H9 (cell line): ENCODE measurements around the gene TCF7L1. TPM values are rescaled to one million over a fixed set of nuclear protein-coding genes. Genes with fewer than 3 reads are reported as not detected.
A peak's percentile ranks its signal among the peaks of the same experiment; 100 is the strongest.

Source experiments
- DNase-seq: peaks from one replicate; pipeline ENCODE4 v3.0.0-alpha.2; 2017
- H2AFZ ChIP-seq: one replicate; pipeline ENCODE4 v1.6.1; 2013; ENCODE audit warnings: mild to moderate bottlenecking, low read length, control low read depth, moderate library complexity
- H2AK5ac ChIP-seq: 2 replicates; pipeline ENCODE4 v1.6.1; 2013; ENCODE audit warnings: low read length, control low read depth, mixed read lengths; ENCODE audit not compliant: insufficient read length
- H2BK120ac ChIP-seq: one replicate; pipeline ENCODE4 v1.6.1; 2013; ENCODE audit warnings: low read depth, mild to moderate bottlenecking, low read length, control low read depth, inconsistent platforms; ENCODE audit not compliant: poor library complexity, severe bottlenecking
- H2BK12ac ChIP-seq: 2 replicates; pipeline ENCODE4 v1.6.1; 2013; ENCODE audit warnings: low read length, control low read depth, mixed read lengths, low read depth; ENCODE audit not compliant: insufficient read length
- H2BK15ac ChIP-seq: 2 replicates; pipeline ENCODE4 v1.6.1; 2013; ENCODE audit warnings: low read depth, low read length, control low read depth
- H2BK20ac ChIP-seq: one replicate; pipeline ENCODE4 v1.6.1; 2013; ENCODE audit warnings: low read depth, mild to moderate bottlenecking, low read length, control low read depth, inconsistent platforms; ENCODE audit not compliant: poor library complexity, severe bottlenecking
- H2BK5ac ChIP-seq: 2 replicates; pipeline ENCODE4 v1.6.1; 2013; ENCODE audit warnings: low read length, control low read depth, mixed read lengths; ENCODE audit not compliant: insufficient read length
- H3K14ac ChIP-seq: 2 replicates; pipeline ENCODE4 v1.6.1; 2013; ENCODE audit warnings: low read length, control low read depth; ENCODE audit not compliant: insufficient read depth
- H3K18ac ChIP-seq: 2 replicates; pipeline ENCODE4 v1.6.1; 2013; ENCODE audit warnings: low read depth, mild to moderate bottlenecking, mixed read lengths, low read length, control low read depth; ENCODE audit not compliant: insufficient read length
- H3K23ac ChIP-seq: 2 replicates; pipeline ENCODE4 v1.6.1; 2013; ENCODE audit warnings: low read length, control low read depth, mixed read lengths, low read depth; ENCODE audit not compliant: insufficient read length
- H3K23me2 ChIP-seq: 2 replicates; pipeline ENCODE4 v1.6.1; 2013; ENCODE audit warnings: low read depth, mild to moderate bottlenecking, mixed read lengths, low read length, control low read depth; ENCODE audit not compliant: insufficient read length, poor library complexity, severe bottlenecking
- H3K27ac ChIP-seq: 2 replicates; pipeline ENCODE4 v1.5.1; 2013; ENCODE audit warnings: low read length, control low read depth, mixed read lengths, low read depth; ENCODE audit not compliant: insufficient read length
- H3K27me3 ChIP-seq: 2 replicates; pipeline ENCODE4 v1.6.1; 2013; ENCODE audit warnings: low read length, control low read depth, inconsistent platforms; ENCODE audit not compliant: insufficient read depth
- H3K4ac ChIP-seq: 2 replicates; pipeline ENCODE4 v1.6.1; 2013; ENCODE audit warnings: low read depth, mild to moderate bottlenecking, control low read depth, inconsistent platforms, low read length, moderate library complexity
- H3K4me1 ChIP-seq: 2 replicates; pipeline ENCODE4 v1.6.1; 2013; ENCODE audit warnings: low read length, control low read depth, inconsistent platforms; ENCODE audit not compliant: insufficient read depth
- H3K4me2 ChIP-seq: 2 replicates; pipeline ENCODE4 v1.6.1; 2013; ENCODE audit warnings: low read length, control low read depth, mixed read lengths; ENCODE audit not compliant: insufficient read length, insufficient read depth
- H3K56ac ChIP-seq: 2 replicates; pipeline ENCODE4 v1.6.1; 2013; ENCODE audit warnings: low read depth, mild to moderate bottlenecking, mixed read lengths, low read length, control low read depth; ENCODE audit not compliant: insufficient read length
- H3K79me1 ChIP-seq: 2 replicates; pipeline ENCODE4 v1.6.1; 2013; ENCODE audit warnings: low read depth, mild to moderate bottlenecking, moderate library complexity, low read length, control low read depth, inconsistent platforms; ENCODE audit not compliant: insufficient read depth, poor library complexity, severe bottlenecking
- H3K79me2 ChIP-seq: 2 replicates; pipeline ENCODE4 v1.6.1; 2013; ENCODE audit warnings: low read length, control low read depth, inconsistent platforms; ENCODE audit not compliant: insufficient read depth
- H3K9ac ChIP-seq: 2 replicates; pipeline ENCODE4 v1.6.1; 2013; ENCODE audit warnings: low read length, control low read depth, mixed read lengths; ENCODE audit not compliant: insufficient read length; ENCODE audit errors: extremely low read depth
- H3K9me3 ChIP-seq: one replicate; pipeline ENCODE4 v1.6.1; 2013; ENCODE audit warnings: low read depth, low read length, inconsistent platforms; ENCODE audit not compliant: control insufficient read depth
- H3T11ph ChIP-seq: one replicate; pipeline ENCODE4 v1.6.1; 2013; ENCODE audit warnings: mild to moderate bottlenecking, low read length, control low read depth, inconsistent platforms
- H4K20me1 ChIP-seq: one replicate; pipeline ENCODE4 v1.6.1; 2013; ENCODE audit not compliant: control insufficient read depth, insufficient read length, insufficient read depth
- H4K5ac ChIP-seq: 2 replicates; pipeline ENCODE4 v1.6.1; 2013; ENCODE audit warnings: low read depth, mild to moderate bottlenecking, mixed read lengths, low read length, control low read depth; ENCODE audit not compliant: insufficient read length
- H4K8ac ChIP-seq: replicated peaks from 2 replicates; pipeline ENCODE4 v1.6.1; 2013; ENCODE audit warnings: low read length, control low read depth, mixed read lengths, low read depth; ENCODE audit not compliant: insufficient read length
- H4K91ac ChIP-seq: 2 replicates; pipeline ENCODE4 v1.6.1; 2013; ENCODE audit warnings: low read depth, mild to moderate bottlenecking, moderate library complexity, mixed read lengths, low read length, control low read depth; ENCODE audit not compliant: insufficient read length
- H3K27ac Mint-ChIP-seq, 3 experiments: 2 replicates in 2 of 3; 3 replicates in 1 of 3; pipeline ENCODE4 v1.8.0; 2020 to 2021; ENCODE audit warnings: mixed read lengths in 3 of 3, mild to moderate bottlenecking in 1 of 3, moderate library complexity in 1 of 3
- H3K27me3 Mint-ChIP-seq: 2 replicates; pipeline ENCODE4 v1.8.0; 2021; ENCODE audit warnings: low read depth, mild to moderate bottlenecking, moderate library complexity, mixed read lengths
- H3K36me3 Mint-ChIP-seq, 3 experiments: 2 replicates in 2 of 3; 3 replicates in 1 of 3; pipeline ENCODE4 v1.8.0; 2020 to 2021; ENCODE audit warnings: low read depth in 3 of 3, mixed read lengths in 3 of 3; ENCODE audit not compliant: insufficient read depth in 1 of 3
- H3K4me1 Mint-ChIP-seq, 2 experiments: 2 replicates each; pipeline ENCODE4 v1.8.0; 2020; ENCODE audit warnings: mixed read lengths in 2 of 2
- H3K4me3 Mint-ChIP-seq, 2 experiments: 2 replicates in 1 of 2; 3 replicates in 1 of 2; pipeline ENCODE4 v1.8.0; 2020 to 2021; ENCODE audit warnings: mild to moderate bottlenecking in 2 of 2, mixed read lengths in 2 of 2, moderate library complexity in 1 of 2
- H3K9me3 Mint-ChIP-seq, 2 experiments: 2 replicates in 1 of 2; 3 replicates in 1 of 2; pipeline ENCODE4 v1.8.0; 2020; ENCODE audit warnings: mild to moderate bottlenecking in 2 of 2, mixed read lengths in 2 of 2, moderate library complexity in 1 of 2
- WGBS: extraction: QIAGEN DNeasy Blood & Tissue Kit; methylation state at CpG from one replicate; pipeline ENCODE4 v1.1.7; 2013; ENCODE audit warnings: missing lambda C conversion rate, low lambda C conversion rate, mixed read lengths; ENCODE audit not compliant: insufficient read length; ENCODE audit errors: extremely low coverage; 5-methylcytosine and 5-hydroxymethylcytosine counted together
- total RNA-seq: library from RNA; stranded (reverse); gene quantifications from 2 replicates; pipeline ENCODE4 v1.2.1, GENCODE V29; 2021
- TF ChIP-seq, protein P1 (sequence below): fragments of 200-600 bp; sonication (generic); conservative IDR thresholded peaks from 3 replicates; pipeline ENCODE4 v1.8.0; 2021; ENCODE audit warnings: antibody characterized with exemption, mild to moderate bottlenecking

Gene TCF7L1
- total RNA-seq, 1 experiment from 2014 or later, result 112 TPM

DNA sequence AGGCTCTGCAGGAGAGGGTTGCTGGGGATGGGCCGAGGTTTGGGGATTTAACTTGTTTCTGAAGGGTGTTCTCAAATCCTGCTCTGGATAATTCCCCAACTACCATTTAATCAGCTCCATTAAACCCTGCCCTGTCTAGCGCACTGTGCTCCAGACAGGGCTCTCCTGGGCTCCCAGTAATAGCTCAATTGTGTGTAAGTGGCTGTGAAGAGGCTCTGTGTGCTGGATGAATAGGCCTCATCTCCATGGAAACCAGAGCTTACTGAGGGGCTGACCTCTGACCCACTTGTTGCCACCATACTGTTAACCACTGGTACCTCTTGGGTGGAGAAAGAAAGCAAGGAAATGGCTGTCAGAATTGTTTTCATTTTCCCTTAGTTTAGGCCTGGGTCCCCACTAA is 101.7 kb downstream of the TCF7L1 start:
- Histone ChIP-seq H3K18ac (peak overlapping the region; percentile 78), H3K4ac (no peak overlapping the region), H2BK15ac (no peak overlapping the region), H4K20me1 (no peaks in the 10 kb centered on the region), H3K4me1 (peaks cover 41% of the 10 kb centered on the region), H3K9me3 (no peaks in the 10 kb centered on the region), H3K56ac (no peak overlapping the region), H3K23ac (no peak overlapping the region), H2BK20ac (no peak overlapping the region), H3K27ac (no peak overlapping the region), H3T11ph (no peak overlapping the region), H3K4me2 (no peak overlapping the region), H2AFZ (no peak overlapping the region), H2AK5ac (no peak overlapping the region), H2BK120ac (no peak overlapping the region), H4K5ac (no peak overlapping the region), H3K9ac (no peak overlapping the region), H3K14ac (no peak overlapping the region), H4K8ac (no peak overlapping the region), H2BK12ac (no peak overlapping the region), H3K79me2 (peaks cover 11% of the 10 kb centered on the region; the same call in 1 of the 2 replicates), H4K91ac (no peak overlapping the region), H3K27me3 (no peaks in the 10 kb centered on the region), H3K23me2 (peaks cover 5% of the 10 kb centered on the region), H3K79me1 (no peaks in the 10 kb centered on the region), H2BK5ac (no peak overlapping the region)
- no peak for DNase-seq
- Mint-ChIP-seq H3K27ac (peak overlapping the region in 2 of 3 experiments; percentile 91 to 93; a peak in 4 of 7 replicates), H3K27me3 (0 out of 2 replicates have a peak, but pooled peaks cover 1% of the 10 kb centered on the region), H3K9me3 (no peaks in the 10 kb centered on the region), H3K4me1 (peaks cover 81 to 87% of the 10 kb centered on the region in 2 experiments), H3K36me3 (peaks cover 4 to 18% (median 14%) of the 10 kb centered on the region in 3 experiments), H3K4me3 (no peak overlapping the region; a peak in 1 of 5 replicates)
- no CpG with 5 or more reads among the region's 2 CpGs for WGBS
- TF ChIP-seq, protein P1, sequence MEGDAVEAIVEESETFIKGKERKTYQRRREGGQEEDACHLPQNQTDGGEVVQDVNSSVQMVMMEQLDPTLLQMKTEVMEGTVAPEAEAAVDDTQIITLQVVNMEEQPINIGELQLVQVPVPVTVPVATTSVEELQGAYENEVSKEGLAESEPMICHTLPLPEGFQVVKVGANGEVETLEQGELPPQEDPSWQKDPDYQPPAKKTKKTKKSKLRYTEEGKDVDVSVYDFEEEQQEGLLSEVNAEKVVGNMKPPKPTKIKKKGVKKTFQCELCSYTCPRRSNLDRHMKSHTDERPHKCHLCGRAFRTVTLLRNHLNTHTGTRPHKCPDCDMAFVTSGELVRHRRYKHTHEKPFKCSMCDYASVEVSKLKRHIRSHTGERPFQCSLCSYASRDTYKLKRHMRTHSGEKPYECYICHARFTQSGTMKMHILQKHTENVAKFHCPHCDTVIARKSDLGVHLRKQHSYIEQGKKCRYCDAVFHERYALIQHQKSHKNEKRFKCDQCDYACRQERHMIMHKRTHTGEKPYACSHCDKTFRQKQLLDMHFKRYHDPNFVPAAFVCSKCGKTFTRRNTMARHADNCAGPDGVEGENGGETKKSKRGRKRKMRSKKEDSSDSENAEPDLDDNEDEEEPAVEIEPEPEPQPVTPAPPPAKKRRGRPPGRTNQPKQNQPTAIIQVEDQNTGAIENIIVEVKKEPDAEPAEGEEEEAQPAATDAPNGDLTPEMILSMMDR, result no peak
